Endodermal cell (in vitro differentiated cells): ENCODE data around the gene TMIGD2. TPM values are rescaled to one million over a fixed set of nuclear protein-coding genes. Genes with fewer than 3 reads are reported as not detected.

Experiments
- DNase-seq: peaks from one replicate; pipeline ENCODE4 v3.0.0-alpha.2; 2017
- H3K27ac ChIP-seq: 2 replicates; pipeline ENCODE4 v1.5.1; 2013; ENCODE audit warnings: mild to moderate bottlenecking, low read depth, low read length, moderate library complexity
- H3K27me3 ChIP-seq: 2 replicates; pipeline ENCODE4 v1.6.1; 2013; ENCODE audit warnings: mild to moderate bottlenecking, low read length, moderate library complexity; ENCODE audit not compliant: insufficient read depth, control insufficient read depth, poor library complexity, severe bottlenecking
- H3K36me3 ChIP-seq: 2 replicates; pipeline ENCODE4 v1.7.0; 2013; ENCODE audit warnings: mild to moderate bottlenecking, low read length, moderate library complexity; ENCODE audit not compliant: control insufficient read depth, insufficient read depth
- H3K4me1 ChIP-seq: one replicate; pipeline ENCODE4 v1.7.0; 2013; ENCODE audit warnings: low read length; ENCODE audit not compliant: control insufficient read depth, insufficient read depth
- H3K4me3 ChIP-seq: 2 replicates; pipeline ENCODE4 v1.5.1; 2013; ENCODE audit warnings: mild to moderate bottlenecking, low read length, moderate library complexity
- H3K9ac ChIP-seq: 2 replicates; pipeline ENCODE4 v1.6.1; 2013; ENCODE audit warnings: mild to moderate bottlenecking, low read length, moderate library complexity; ENCODE audit not compliant: poor library complexity, severe bottlenecking; ENCODE audit errors: extremely low read depth
- H3K9me3 ChIP-seq: 2 replicates; pipeline ENCODE4 v1.6.1; 2013; ENCODE audit warnings: mild to moderate bottlenecking, low read length, moderate library complexity; ENCODE audit not compliant: control insufficient read depth
- H3K27ac Mint-ChIP-seq: 2 replicates; pipeline ENCODE4 v1.8.0; 2020; ENCODE audit warnings: mixed read lengths
- H3K27me3 Mint-ChIP-seq: 2 replicates; pipeline ENCODE4 v1.8.0; 2021; ENCODE audit warnings: mild to moderate bottlenecking, mixed read lengths; ENCODE audit not compliant: insufficient read depth
- H3K36me3 Mint-ChIP-seq: 2 replicates; pipeline ENCODE4 v1.8.0; 2020; ENCODE audit warnings: low read depth, mixed read lengths
- H3K4me1 Mint-ChIP-seq: 2 replicates; pipeline ENCODE4 v1.8.0; 2020; ENCODE audit warnings: mixed read lengths
- H3K4me3 Mint-ChIP-seq: 2 replicates; pipeline ENCODE4 v1.8.0; 2020; ENCODE audit warnings: mild to moderate bottlenecking, moderate library complexity, mixed read lengths
- H3K9me3 Mint-ChIP-seq: 2 replicates; pipeline ENCODE4 v1.8.0; 2020; ENCODE audit warnings: mild to moderate bottlenecking, mixed read lengths
- CTCF ChIP-seq: fragments of 200-600 bp; sonication (generic); conservative IDR thresholded peaks from 2 replicates; pipeline ENCODE4 v1.5.0; 2021; ENCODE audit warnings: antibody characterized with exemption, mild to moderate bottlenecking
- WGBS, 2 experiments: methylation state at CpG; one replicate each; pipeline versions ENCODE4 v1.1.5 to v1.1.7; 2013; ENCODE audit warnings: missing lambda C conversion rate in 2 of 2, mixed read lengths in 1 of 2; ENCODE audit not compliant: insufficient coverage in 1 of 2, insufficient read length in 1 of 2; 5-methylcytosine and 5-hydroxymethylcytosine counted together
- total RNA-seq, 2 donors: library from RNA; stranded (reverse); fragmentation: NEBNext Ultra II Directional in 1 of 2; extraction: Animal tissue kit (Norgen Biotek cat#: 25700) in 1 of 2; gene quantifications; 2 replicates in 1 of 2; 3 replicates in 1 of 2; pipeline ENCODE4 v1.2.1, GENCODE V29; 2021

The TMIGD2 gene
- total RNA-seq, 2 donors from 2014 or later: 0.58 to 0.70 TPM

- peak within 1 kb of the TSS; percentile 58 for H3K4me3 ChIP-seq
- no peaks in the 10 kb centered on the region for H3K9me3 ChIP-seq
- Mint-ChIP-seq H3K4me1 (peaks cover 6% of the 10 kb centered on the region), H3K27me3 (peaks cover 6% of the 10 kb centered on the region), H3K27ac (peak within 1 kb of the TSS; percentile 71), H3K9me3 (no peaks in the 10 kb centered on the region), H3K36me3 (peaks cover 4% of the 10 kb centered on the region), H3K4me3 (peak within 1 kb of the TSS; percentile 58)
- no peaks in the 10 kb centered on the region for H3K4me1 ChIP-seq
- 73 to 79% methylated on average over 17 to 23 of the region's 27 CpGs for WGBS, 2 experiments
- H3K27ac ChIP-seq: peak within 1 kb of the TSS; percentile 81
- no peak for TF ChIP-seq CTCF
- H3K36me3 ChIP-seq: no peaks in the 10 kb centered on the region
- H3K9ac ChIP-seq: peak within 1 kb of the TSS; percentile 15
- no peaks in the 10 kb centered on the region for H3K27me3 ChIP-seq
- DNase-seq: peak; percentile 80
Measured at GRCh38 chr19:4338441-4339355, 36.5 kb upstream of the TMIGD2 start, which contains the start of gene STAP2. Gene STAP2, minus strand, starts transcription at chr19:4338827. Its CDS starts 74 bp downstream, at chr19:4338753.

- Histone ChIP-seq H3K4me1 (no peaks in the 10 kb centered on the region), H3K27ac (peak overlapping the region; percentile 81), H3K27me3 (no peaks in the 10 kb centered on the region), H3K9me3 (no peaks in the 10 kb centered on the region), H3K4me3 (peak overlapping the region; percentile 58), H3K9ac (no peak overlapping the region), H3K36me3 (no peaks in the 10 kb centered on the region)
- 57 to 68% methylated on average over 8 to 12 of the region's 14 CpGs for WGBS, 2 experiments
- no peak for TF ChIP-seq CTCF
- Mint-ChIP-seq H3K36me3 (peaks cover 4% of the 10 kb centered on the region), H3K4me1 (peaks cover 6% of the 10 kb centered on the region), H3K27me3 (peaks cover 6% of the 10 kb centered on the region), H3K4me3 (peak overlapping the region; percentile 58), H3K9me3 (no peaks in the 10 kb centered on the region), H3K27ac (peak overlapping the region; percentile 71)
- peak; percentile 65 for DNase-seq
Measured at GRCh38 chr19:4337906-4338440, 35.8 kb upstream of the TMIGD2 start.

GRCh38 chr19:4334929-4335570 lies 32.9 kb upstream of the TMIGD2 start:
- WGBS, 2 experiments: 88 to 92% methylated on average over 6 to 7 of the region's 7 CpGs
- Mint-ChIP-seq H3K9me3 (no peaks in the 10 kb centered on the region), H3K4me3 (no peak overlapping the region), H3K27me3 (peaks cover 6% of the 10 kb centered on the region), H3K4me1 (peaks cover 6% of the 10 kb centered on the region), H3K27ac (no peak overlapping the region), H3K36me3 (peaks cover 6% of the 10 kb centered on the region)
- DNase-seq: no peak
- no peak overlapping the region for H3K4me3 ChIP-seq
- no peak overlapping the region for H3K27ac ChIP-seq
- TF ChIP-seq CTCF: no peak
- H3K36me3 ChIP-seq: no peaks in the 10 kb centered on the region
- no peak overlapping the region for H3K9ac ChIP-seq
- no peaks in the 10 kb centered on the region for H3K4me1 ChIP-seq
- H3K27me3 ChIP-seq: no peaks in the 10 kb centered on the region
- no peaks in the 10 kb centered on the region for H3K9me3 ChIP-seq
